Bronchial epithelial cell (primary cell): ENCODE data around the gene MEOX1. TPM values are rescaled to one million over a fixed set of nuclear protein-coding genes. Genes with fewer than 3 reads are reported as not detected.

Source experiments
- DNase-seq: peaks from one replicate; pipeline ENCODE4 v3.0.0-alpha.2; 2010; ENCODE audit warnings: low read depth
- FAIRE-seq: peaks from 2 replicates; lab custom pipeline; 2011; peaks lifted over from hg19 to GRCh38; lab: Jason Lieb, UNC
- H3K27me3 ChIP-seq: 2 replicates; pipeline ENCODE4 v1.5.1; 2011; ENCODE audit warnings: low read length; ENCODE audit not compliant: control insufficient read depth, insufficient read depth
- H3K36me3 ChIP-seq: 2 replicates; pipeline ENCODE4 v1.5.1; 2011; ENCODE audit warnings: low read length; ENCODE audit not compliant: control insufficient read depth, insufficient read depth
- H3K4me3 ChIP-seq: 2 replicates; pipeline ENCODE4 v1.5.1; 2011; ENCODE audit warnings: mild to moderate bottlenecking, low read depth, low read length, control low read depth
- CTCF ChIP-seq: IDR thresholded peaks from 2 replicates; pipeline ENCODE4 v1.5.1; 2011; ENCODE audit warnings: mild to moderate bottlenecking, moderate library complexity, low read length, control low read depth, inconsistent platforms; ENCODE audit not compliant: insufficient read depth, severe bottlenecking
- total RNA-seq: library from RNA; depleted of rRNA; stranded (reverse); fragments of >200 nt; gene quantifications from 2 replicates; pipeline ENCODE4 v1.2.1, GENCODE V29; 2014

The MEOX1 gene
- total RNA-seq, result not detected in 2 replicates

GRCh38 chr17:43661699-43662412 lies at the start of gene MEOX1:
Gene MEOX1, minus strand, starts transcription at chr17:43661922. Its CDS starts 388 bp downstream, at chr17:43661534.
- DNase-seq, result peak; percentile 64
- no peak within 1 kb of the TSS for H3K4me3 ChIP-seq
- no peaks in the 10 kb centered on the region for H3K36me3 ChIP-seq
- no peak for FAIRE-seq
- no peak for TF ChIP-seq CTCF
- peaks cover 2% of the 10 kb centered on the region for H3K27me3 ChIP-seq

GRCh38 chr17:43710101-43710500 lies 48.4 kb upstream of the MEOX1 start:
- no peak for TF ChIP-seq CTCF
- no peaks in the 10 kb centered on the region for H3K27me3 ChIP-seq
- DNase-seq (peak; percentile 41), FAIRE-seq (peak; percentile 18)
- H3K4me3 ChIP-seq, result no peak overlapping the region
- no peaks in the 10 kb centered on the region for H3K36me3 ChIP-seq

- Histone ChIP-seq H3K4me3 (no peak overlapping the region), H3K27me3 (no peaks in the 10 kb centered on the region), H3K36me3 (no peaks in the 10 kb centered on the region)
- no peak for DNase-seq
- no peak for TF ChIP-seq CTCF
- no peak for FAIRE-seq
These were observed 47.5 kb upstream of the MEOX1 start for GRCh38 chr17:43709210-43709609.

- Histone ChIP-seq H3K36me3 (no peaks in the 10 kb centered on the region), H3K4me3 (no peak overlapping the region), H3K27me3 (no peaks in the 10 kb centered on the region)
- FAIRE-seq (no peak), DNase-seq (no peak)
- no peak for TF ChIP-seq CTCF
These were observed 45.5 kb upstream of the MEOX1 start for GRCh38 chr17:43707184-43707583.

- no peak overlapping the region for H3K4me3 ChIP-seq
- DNase-seq (no peak), FAIRE-seq (no peak)
- no peak for TF ChIP-seq CTCF
- H3K27me3 ChIP-seq, result no peaks in the 10 kb centered on the region
- H3K36me3 ChIP-seq, result no peaks in the 10 kb centered on the region
These were observed 44.5 kb upstream of the MEOX1 start for GRCh38 chr17:43706235-43706634.

- no peak overlapping the region for H3K4me3 ChIP-seq
- FAIRE-seq (no peak), DNase-seq (no peak)
These were observed 41.9 kb upstream of the MEOX1 start for GRCh38 chr17:43703630-43704029.

More at GRCh38 chr17:43703630-43704029, 41.9 kb upstream of the MEOX1 start:
- no peaks in the 10 kb centered on the region for H3K27me3 ChIP-seq
- H3K36me3 ChIP-seq, result no peaks in the 10 kb centered on the region
- TF ChIP-seq CTCF, result no peak
